ENCODE measurements around the gene ADARB2.

The ADARB2 gene

GRCh38 chr10:1156616-1156886, 580.8 kb downstream of the ADARB2 start:
- no peak for DNase-seq

DNA sequence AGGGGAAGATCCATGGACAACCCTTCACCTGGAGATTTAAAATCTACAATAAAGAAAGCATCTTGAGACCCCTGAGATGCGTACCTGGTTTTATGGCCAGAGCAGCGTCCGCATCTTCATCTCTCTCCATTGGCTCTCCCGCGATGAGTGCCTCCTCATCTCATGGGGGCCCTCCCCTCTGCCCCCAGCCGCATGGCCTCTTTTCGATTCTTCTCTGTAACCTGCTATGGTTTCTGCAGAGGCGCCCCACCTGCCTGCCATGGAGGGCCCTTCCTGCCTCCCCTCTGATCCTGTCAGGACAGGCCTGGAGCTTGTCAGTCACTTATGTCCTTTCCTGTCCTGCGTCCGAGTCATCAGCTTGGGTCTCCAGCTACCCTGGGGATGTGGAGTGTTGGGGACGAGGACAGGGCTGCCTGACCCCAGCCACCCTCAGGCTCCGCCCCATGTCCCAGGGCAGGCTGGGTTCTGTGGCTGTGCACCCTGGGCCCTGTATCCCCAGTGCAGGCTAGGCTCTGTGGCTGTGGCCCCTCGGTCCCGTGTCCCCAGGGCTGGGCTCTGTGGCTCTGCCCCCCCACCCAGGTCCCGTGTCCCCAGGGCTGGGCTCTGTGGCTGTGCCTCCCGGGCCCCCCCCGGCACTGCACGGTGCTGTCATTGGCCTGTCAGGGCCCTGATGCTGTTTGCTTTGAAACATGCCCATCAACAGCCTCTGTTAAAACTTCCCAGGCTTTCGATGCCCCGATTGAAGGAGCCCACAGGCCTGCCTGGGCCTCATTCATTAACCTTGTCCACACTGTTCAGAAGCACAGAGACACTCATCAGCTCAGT, 581.3 kb downstream of the ADARB2 start:
- DNase-seq = no peak

GRCh38 chr10:1154531-1155295, 582.6 kb downstream of the ADARB2 start:
- no peak for DNase-seq

- no peak for DNase-seq
Measured at GRCh38 chr10:1153805-1154351, 583.4 kb downstream of the ADARB2 start.

GRCh38 chr10:1153251-1153763, 584.0 kb downstream of the ADARB2 start:
- DNase-seq = no peak

- DNase-seq = no peak
Measured at GRCh38 chr10:1152386-1153250, 584.7 kb downstream of the ADARB2 start.

DNA sequence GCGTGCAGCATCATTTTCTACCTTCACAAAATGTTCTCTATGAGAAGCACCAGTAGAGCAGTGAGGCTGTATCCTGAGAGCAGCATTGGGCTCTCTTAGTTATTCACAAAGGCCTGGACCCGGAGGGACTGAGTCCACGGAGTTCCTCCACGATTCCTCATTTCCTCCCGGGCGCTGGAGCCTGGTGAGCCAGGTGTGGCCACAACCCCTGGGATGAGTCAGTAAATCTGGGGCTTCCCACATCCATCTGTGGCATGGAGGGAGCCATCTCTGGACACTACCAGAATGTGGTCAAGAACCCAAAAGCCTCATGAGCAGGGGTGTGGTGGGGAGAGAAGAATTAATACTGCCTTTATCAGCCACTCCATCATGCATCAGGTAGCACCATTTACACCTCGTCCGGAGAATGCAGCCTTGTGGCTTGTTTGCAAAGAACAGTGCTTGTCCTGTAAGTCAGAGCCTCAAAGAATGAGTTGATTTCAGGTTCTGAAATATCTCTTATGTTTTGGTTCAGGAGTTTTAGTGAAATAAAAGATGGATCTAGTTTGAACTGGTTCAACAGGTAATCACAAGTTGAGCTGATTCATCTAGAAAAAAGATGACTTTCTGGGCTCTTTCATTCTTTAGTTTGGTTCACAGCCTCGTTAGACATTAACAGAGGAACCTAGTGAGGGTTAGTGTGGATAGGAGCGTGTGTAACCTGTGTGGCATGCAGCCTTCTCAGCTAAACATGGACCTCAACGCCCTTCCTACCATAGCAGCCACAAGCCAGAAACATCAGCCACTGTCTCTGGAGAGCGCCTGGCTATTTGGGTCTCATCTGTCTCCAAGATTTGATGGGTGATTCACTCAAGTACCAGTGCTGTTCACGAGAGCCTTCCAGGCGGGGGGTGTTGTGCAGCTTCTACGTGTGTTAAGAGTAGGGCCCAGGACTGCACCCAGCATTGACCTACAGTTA, 586.0 kb downstream of the ADARB2 start:
- DNase-seq = no peak

GRCh38 chr10:1150638-1150955, 586.7 kb downstream of the ADARB2 start:
- no peak for DNase-seq

GRCh38 chr10:1149793-1150637, 587.3 kb downstream of the ADARB2 start:
- DNase-seq = no peak

GRCh38 chr10:1148855-1149605, 588.3 kb downstream of the ADARB2 start:
- no peak for DNase-seq

DNA sequence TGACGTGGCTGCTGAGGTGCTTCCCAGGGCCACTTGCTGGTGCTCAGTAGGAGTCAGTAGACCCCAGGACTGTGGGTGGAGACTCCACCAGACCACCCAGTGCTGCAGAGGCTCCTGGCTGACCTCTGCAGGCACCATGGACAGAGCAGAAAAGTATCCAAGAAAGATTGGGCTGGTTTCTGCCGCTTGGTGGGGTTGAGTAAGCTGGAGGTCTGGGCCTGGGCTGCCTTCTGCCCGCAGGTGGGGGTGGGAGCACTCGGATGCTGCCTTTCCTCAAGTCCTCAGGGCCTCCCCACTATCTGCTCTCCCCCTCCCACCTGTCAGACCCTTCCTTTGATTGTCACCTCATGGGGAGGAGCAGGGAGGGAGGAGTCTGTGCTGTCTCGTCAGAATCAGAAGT, 589.5 kb downstream of the ADARB2 start:
- no peak for DNase-seq

GRCh38 chr10:1142596-1142995, 594.7 kb downstream of the ADARB2 start:
- DNase-seq = no peak

DNA sequence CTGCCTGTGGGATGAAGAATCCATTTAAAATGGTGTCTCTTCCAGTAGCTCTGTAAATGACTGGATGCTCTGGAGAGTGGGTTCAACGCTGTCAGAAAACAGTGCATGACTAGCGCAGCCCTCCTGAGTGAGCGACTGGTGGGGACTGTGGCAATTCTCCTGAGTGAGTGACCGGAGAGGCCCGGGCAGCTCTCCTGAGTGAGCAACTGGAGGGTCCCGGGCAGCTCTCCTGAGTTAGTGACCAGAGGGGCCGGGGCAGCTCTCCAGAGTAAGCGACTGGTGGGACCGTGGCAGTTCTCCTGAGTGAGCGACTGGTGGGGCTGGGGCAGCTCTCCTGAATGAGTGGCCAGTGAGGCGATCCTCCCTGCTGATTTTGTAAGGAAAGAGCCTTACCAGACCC, 595.6 kb downstream of the ADARB2 start:
- no peak for DNase-seq

DNA sequence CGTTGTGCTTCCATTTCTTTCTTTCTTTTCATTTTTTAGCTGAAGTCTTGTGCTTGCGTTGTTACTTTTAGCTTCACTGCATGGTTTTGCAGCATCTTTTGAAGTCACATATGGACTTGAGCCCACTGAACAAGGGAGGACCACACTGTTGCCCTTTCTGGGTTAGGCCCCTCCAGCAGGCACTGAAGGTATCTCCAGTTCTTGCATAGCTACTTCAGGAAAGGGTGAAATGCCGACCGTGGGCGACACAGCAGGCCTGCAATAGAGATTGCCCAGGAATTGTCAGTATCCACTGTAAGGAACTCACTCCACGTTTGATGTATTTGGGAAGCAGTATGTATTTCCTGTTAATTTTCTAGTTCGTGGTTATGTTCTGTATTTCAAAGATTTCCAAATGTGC, 596.1 kb downstream of the ADARB2 start:
- no peak for DNase-seq

GRCh38 chr10:1138529-1138928, 598.8 kb downstream of the ADARB2 start:
- no peak for DNase-seq

DNA sequence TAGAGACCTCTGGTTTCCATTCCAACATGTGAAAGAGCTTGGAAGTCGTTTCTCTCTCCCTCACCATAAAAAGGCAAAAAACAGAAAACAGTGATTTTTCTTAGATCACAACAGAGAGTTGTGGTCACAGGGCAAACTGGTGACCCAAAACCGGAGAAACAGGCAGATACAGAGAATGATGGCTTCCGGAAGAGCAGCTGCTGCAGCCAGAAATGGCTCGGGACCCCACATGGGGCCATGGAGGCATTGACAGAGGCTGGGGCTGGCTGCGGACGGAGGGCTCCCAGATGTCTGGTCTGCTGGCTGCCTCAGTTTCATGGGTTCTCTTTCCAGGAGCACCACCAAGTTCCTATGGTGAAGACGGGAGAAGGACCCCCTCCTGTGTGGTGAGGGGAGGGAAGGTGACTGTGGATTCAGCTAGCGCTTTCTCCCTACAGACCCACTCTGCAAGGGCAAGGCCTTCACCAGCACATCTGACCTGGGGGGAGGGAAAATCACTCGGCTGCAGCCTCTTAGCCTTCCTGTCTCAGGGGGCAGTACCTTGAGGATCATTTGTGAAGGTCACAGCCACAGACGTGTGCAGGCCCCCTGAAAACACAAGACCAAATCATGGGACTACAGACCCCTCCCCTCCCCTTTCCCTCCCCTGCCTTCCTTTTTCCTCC, 599.7 kb downstream of the ADARB2 start:
- no peak for DNase-seq

- no peak for DNase-seq
Measured at GRCh38 chr10:1136268-1136667, 601.1 kb downstream of the ADARB2 start.

- no peak for DNase-seq
Measured at GRCh38 chr10:1134156-1134555, 603.2 kb downstream of the ADARB2 start.

DNA sequence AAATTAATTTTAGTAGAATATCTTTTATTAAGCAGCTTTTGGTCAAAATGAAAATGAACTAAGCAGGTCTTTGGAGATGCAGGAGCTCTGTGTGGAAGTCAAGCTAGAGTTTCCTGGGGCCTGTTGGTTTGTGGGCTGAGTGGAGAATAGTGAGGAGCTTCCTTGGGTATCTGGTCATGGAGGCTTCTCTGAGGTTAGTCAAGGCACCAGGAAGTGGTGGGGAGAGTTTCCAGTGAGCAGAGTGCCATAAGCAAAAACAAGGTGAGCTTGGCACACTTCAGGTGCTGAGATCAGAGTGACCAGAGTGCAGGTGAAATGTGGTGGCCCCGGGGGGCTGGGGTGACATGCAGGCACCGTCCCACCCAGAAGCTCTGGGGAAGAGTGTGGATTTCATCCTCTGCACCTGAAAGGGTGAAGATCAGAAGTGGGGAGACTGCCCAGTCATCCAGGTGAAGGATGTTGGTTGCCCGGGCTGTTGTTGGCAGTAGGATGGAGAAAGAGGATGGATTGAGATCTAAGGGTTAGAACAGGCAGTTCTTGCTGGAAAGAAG, 603.8 kb downstream of the ADARB2 start:
- no peak for DNase-seq

All from stimulated activated naive CD4-positive, alpha-beta T cell (primary cell).